ENCODE data around the gene HSPB6.

The HSPB6 gene

DNA sequence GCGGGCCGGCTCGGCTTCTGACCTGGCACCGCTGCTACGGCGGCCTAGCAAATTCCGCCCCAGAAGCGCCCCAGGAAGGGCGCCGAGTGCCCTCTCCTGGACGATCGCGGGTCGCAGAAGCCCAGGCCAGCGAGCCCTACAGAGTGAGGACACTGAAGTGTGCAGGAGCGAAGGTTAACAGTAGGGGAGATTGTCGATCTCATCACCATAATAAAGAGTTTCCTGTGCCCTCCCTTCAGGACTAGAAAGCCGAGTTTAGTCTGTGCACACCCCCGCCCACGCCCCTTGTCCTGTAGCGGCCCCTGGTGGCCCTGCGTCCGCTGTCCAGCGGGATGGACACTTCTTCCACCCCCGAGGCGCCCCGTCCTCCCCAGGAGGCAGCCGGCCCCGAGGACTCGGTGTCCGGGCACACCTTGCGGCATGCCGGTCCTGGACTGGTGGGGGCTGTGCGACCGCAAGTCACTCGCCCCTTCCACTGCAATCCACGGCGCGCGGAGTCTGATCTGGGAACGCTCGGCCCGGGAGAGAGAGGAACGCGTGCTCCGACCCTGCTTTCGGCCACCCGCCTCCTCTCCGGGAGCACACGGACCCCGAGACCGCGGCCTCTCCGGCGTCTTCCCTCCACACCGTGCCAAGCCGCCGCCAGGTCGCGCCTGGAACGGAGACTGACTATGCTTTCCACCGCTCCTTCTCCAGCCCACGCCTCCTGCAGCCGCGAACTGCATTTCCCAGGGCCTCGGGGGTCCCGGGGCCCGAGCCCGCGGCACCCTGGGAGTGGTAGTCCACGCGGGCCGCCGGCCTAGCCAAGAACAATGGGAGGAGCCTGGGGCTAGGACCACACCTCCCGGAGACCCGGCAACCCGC, 39.8 kb downstream of the HSPB6 start:
- peak; percentile 87 for DNase-seq (ENCODE audit: low spot score)

DNA sequence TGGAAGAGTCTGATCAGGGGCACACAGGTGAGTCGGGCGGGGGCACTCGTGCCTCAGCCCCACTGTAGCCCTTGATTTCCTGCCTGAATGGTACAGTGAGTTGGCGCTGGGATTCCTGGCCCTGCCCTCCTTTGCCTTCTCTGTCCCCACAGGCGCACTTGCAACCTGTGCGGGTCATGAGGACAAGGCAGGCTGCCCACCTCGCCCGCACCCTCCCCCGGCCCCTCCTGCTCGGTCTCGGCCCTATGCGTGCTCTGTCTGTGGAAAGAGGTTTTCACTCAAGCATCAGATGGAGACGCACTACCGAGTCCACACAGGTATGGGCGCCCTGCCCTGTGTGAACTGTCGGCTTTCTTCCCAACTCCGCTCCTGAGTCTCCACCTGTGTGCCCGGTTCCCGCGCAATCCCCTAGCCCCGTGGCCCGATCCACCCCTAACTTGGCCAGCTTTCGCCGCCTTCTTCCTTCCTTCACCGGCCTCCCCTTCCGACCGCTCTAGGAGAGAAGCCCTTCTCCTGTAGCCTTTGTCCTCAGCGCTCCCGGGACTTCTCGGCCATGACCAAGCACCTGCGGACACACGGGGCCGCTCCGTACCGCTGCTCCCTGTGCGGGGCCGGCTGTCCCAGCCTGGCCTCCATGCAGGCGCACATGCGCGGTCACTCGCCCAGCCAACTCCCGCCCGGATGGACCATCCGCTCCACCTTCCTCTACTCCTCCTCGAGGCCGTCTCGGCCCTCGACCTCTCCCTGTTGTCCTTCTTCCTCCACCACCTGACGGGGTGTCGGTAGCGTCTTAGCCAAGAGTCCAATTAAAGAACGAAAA, 40.6 kb downstream of the HSPB6 start:
- DNase-seq (ENCODE audit: low spot score), result peak; percentile 8

DNA sequence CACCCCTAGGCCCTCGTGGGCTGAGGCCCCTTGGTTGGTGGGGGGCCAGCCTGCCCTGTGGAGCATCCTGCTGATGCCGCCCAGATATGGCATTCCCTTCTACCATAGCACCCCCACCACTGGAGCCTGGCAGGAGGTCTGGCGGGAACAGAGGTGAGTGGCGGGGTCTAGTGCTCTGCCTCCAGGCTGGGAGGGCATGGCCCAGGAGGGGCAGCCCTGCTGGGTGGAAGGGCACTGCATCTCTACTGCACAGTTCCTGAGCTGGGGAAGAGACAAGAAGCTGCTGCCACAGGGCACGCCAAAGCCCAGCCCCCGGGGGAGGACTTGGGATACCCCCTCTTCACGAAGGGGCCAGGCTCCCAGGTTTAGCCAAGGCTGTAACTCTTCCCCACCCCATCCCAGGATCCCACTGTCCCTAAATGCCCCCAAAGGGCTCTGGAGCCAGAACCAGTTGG, 41.4 kb downstream of the HSPB6 start:
- no peak for DNase-seq (ENCODE audit: low spot score)

DNA sequence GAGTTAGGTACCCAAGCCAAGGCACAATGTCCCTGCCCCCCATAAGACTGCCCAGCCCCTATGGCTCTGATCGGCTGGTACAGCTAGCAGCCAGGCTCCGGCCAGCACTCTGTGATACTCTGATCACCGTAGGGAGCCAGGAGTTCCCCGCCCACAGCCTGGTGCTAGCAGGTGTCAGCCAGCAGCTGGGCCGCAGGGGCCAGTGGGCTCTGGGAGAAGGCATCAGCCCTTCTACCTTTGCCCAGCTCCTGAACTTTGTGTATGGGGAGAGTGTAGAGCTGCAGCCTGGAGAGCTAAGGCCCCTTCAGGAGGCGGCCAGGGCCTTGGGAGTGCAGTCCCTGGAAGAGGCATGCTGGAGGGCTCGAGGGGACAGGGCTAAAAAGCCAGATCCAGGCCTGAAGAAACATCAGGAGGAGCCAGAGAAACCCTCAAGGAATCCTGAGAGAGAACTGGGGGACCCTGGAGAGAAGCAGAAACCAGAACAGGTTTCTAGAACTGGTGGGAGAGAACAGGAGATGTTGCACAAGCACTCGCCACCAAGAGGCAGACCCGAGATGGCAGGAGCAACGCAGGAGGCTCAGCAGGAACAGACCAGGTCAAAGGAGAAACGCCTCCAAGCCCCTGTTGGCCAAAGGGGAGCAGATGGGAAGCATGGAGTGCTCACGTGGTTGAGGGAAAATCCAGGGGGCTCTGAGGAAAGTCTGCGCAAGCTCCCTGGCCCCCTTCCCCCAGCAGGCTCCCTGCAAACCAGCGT, 42.1 kb downstream of the HSPB6 start:
- no peak for DNase-seq (ENCODE audit: low spot score)

DNA sequence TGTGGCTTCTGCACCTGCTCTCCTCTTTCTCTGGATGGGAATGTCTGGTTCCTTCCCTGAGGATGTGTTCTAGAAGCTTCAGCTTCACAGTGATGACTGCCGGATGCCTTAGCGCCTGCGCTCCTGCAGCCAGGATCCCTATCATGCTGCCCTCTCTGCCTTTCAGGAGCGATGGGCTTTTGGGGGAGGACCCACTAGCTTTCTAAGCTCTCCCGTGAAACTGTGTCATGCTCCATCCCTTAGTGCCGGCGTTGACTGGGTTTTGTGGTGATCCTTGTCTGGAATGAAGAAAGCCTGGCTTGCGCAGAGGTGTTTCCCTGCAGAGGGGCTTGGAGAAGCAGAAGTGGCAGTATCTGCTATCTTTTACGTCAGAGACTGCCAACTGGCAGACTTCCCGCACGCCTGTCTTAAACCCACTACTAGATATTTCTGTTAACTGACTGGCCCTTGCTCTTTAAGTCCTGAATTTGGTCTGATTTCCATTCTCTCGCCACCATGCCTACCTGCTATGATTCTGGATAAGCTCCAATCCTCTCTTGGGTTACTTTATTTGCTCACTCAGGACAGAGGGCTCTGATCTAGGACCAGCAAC, 42.8 kb downstream of the HSPB6 start:
- DNase-seq (ENCODE audit: low spot score), result no peak

DNA sequence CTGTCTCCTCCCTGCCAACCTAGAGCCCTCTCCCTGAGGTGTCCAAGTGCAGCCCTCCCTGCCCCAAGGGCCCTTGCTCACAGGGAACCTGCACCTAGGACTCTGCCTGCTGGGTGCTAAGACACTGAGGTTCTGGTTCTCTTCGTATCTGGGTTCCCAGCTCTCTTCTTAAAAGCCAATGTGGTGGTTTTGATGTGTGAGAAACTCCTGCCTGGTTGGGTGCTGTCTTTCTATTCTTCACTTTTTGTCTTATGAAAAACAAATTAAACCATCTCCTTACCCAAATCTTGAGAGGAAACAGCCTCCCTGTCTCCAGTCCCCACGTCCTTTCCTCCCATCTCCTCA, 43.4 kb downstream of the HSPB6 start:
- no peak for DNase-seq (ENCODE audit: low spot score)

DNA sequence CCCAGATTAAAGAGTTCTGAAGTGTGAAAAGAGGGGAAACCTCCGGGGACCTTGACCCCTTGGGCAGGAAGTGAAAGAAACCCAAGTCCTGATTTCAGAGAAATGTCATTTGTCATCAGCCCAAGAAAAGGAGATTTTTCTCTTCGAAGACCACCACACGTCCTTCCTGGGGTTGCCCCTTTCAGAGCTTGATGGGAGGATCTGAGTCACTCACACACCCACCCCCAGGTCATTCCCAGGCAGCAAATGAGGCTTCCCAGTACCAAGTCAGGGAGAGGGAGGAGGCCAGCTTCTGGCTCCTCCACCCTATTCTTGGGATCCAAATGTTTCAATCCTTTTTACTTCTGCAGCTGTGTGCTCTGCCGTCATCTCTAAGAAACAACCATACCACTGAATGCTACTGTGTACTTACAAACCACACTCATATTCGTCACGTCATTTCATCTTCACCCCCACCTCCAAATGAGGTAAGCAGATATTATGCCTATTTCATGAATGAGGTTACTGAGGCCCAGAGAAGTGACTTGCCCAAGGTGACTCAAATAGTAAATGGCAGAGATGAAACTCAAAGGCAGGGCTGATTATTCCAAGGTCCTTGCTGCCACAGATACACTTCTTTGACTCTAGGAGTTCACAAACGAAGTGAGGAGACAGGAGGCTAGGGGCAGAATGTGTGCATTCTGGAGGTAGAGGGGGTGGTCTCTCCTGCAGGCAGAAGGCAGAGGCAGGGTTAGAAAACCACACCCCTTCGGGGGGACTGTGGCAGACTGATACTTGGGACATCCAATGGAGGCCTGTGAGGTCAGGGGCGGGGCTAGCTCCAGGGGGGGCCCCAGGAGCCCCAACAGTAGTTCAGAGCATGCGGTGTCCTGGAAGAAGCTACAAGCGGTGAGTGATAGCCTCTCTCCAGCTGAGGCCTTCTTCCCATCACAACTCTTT, 44.0 kb downstream of the HSPB6 start:
- DNase-seq (ENCODE audit: low spot score), result no peak

DNA sequence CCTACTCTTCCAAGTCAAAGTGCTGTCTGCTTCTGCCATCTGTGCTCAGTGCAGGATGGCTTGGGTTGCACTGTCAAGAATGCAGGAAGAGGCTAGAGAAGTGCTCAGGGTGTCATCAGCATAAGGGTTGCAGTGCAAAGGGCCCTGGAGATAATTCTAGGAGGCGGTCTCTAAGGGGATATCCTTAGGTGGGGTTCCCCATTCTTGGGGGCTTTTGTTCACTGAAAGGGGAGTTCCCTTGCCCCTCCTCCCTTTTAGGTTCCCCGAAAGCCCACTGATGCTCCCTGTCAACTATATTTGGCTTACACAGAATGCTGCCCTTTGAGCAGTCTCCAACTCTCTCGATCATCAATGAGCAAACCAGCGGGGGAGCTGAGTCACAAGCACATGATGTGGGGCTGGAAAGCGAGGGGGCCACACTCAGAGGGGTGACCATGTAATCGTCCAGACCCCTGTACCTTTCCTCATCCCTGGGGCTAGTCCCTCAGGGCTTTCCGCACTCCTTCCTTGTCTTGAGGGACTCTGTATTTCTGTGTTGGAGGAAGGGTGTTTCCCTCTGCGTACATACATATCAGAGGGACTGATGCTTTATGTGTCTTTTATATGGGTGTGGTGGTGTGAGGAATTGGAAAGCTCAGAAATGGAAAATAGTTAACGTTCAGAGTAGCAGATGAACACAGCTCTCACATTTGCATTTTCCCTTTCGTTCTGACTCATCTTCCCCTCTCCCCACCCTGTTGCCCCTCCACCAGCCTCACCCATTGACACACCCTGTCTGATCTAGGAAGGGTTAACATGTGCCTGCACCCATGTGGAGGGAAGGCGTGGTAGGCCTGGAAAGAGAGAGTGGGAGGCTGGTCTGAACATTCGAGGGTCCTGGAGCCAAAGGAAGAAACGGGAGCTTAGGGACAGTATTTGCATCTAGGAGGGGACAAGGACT, 45.8 kb downstream of the HSPB6 start:
- DNase-seq (ENCODE audit: low spot score), result no peak

DNA sequence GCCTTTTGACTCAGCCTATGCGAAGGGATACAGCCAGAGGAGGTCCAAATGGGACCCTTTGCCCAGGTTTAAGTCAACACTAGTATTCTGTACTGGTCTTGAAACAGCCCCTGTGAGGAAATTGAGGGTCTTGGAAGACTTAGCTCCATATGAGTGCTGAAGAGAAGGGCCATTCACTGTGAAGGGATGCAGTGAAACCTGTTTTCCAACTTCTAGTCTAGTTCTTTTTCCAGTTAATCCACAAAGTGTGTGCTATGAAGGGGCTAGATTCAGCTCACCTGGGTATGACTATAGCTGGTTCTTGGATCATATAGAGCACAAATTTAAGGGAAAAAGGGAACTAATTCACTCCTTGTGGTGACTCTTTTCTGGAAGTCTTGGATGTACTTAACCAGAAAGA, 48.4 kb downstream of the HSPB6 start:
- DNase-seq (ENCODE audit: low spot score), result no peak
